GM12801 (cell line): ENCODE results near the gene CADPS.

Experiments used
- CTCF ChIP-seq: IDR thresholded peaks from one replicate; pipeline ENCODE4 v1.5.1; 2011; ENCODE audit warnings: control low read depth; ENCODE audit not compliant: insufficient read length; ENCODE audit errors: extremely low read depth

CADPS gene

GRCh38 chr3:62659660-62660059 is 215.6 kb downstream of the CADPS start:
- TF ChIP-seq CTCF, result no peak

GRCh38 chr3:62655691-62656063 is 219.5 kb downstream of the CADPS start:
- TF ChIP-seq CTCF, result no peak

- TF ChIP-seq CTCF, result no peak
Observed at GRCh38 chr3:62655056-62655690, 220.0 kb downstream of the CADPS start.

GRCh38 chr3:62653796-62654195 is 221.4 kb downstream of the CADPS start:
- TF ChIP-seq CTCF, result no peak

- TF ChIP-seq CTCF, result no peak
Observed at GRCh38 chr3:62647711-62648110, 227.5 kb downstream of the CADPS start.

- no peak for TF ChIP-seq CTCF
Observed at GRCh38 chr3:62644493-62644892, 230.7 kb downstream of the CADPS start.

GRCh38 chr3:62638316-62638715 is 236.9 kb downstream of the CADPS start:
- no peak for TF ChIP-seq CTCF
